T-cell (primary cell): ENCODE results near the gene JADE2. TPM values are rescaled to one million over a fixed set of nuclear protein-coding genes. Genes with fewer than 3 reads are reported as not detected.
A peak's percentile ranks its signal among the peaks of the same experiment; 100 is the strongest.
"Not testable (repeated sequence)": the region's sequence is repeated elsewhere in the genome, so short reads cannot be mapped to it uniquely, and the experiment has no call there.

Source experiments
- ATAC-seq, 4 experiments: fragments of 200-7000 bp in 3 of 4; fragments of 150-1000 bp in 1 of 4; cut with Tn5 transposase; replicated peaks in 1 of 4; 1 replicate in 3 of 4; 2 replicates in 1 of 4; pipeline ENCODE4 v1.10.0; 2021; ENCODE audit warnings: moderate library complexity in 3 of 4, mild to moderate bottlenecking in 2 of 4, moderate number of reproducible peaks in 1 of 4
- CTCF ChIA-PET, 2 donors: fragments of 300-600 bp; sonication (Branson Sonifier 250); formaldehyde crosslinking; loops; one replicate each; lab custom pipeline; 2022; ENCODE audit warnings: antibody characterized with exemption in 2 of 2; lab: Charles Lee
- POLR2A ChIA-PET, 2 donors: fragments of 300-600 bp; sonication (Branson Sonifier 250); formaldehyde crosslinking; loops; one replicate each; lab custom pipeline; 2022; ENCODE audit warnings: antibody characterized with exemption in 2 of 2; lab: Charles Lee
- DNase-seq, 35 experiments: peaks; one replicate each; pipeline versions ENCODE4 v3.0.0 to v3.0.0-alpha.2; 2013 to 2023
- H3K27ac ChIP-seq: one replicate; pipeline ENCODE4 v1.5.1; 2013; ENCODE audit warnings: low read length
- H3K27me3 ChIP-seq, 2 experiments: replicated peaks in 1 of 2; 1 replicate in 1 of 2; 2 replicates in 1 of 2; pipeline versions ENCODE4 v1.6.1 to v1.7.0; 2013; ENCODE audit warnings: low read length in 1 of 2, mixed read lengths in 1 of 2; ENCODE audit not compliant: control insufficient read depth in 2 of 2, insufficient read depth in 2 of 2; ENCODE audit errors: extremely low read depth in 1 of 2
- H3K36me3 ChIP-seq, 2 donors: 1 replicate in 1 of 2; 2 replicates in 1 of 2; pipeline versions ENCODE4 v1.6.1 to v1.7.0; 2013; ENCODE audit warnings: low read length in 1 of 2; ENCODE audit not compliant: control insufficient read depth in 2 of 2, insufficient read depth in 1 of 2; ENCODE audit errors: extremely low read depth in 1 of 2
- H3K4me1 ChIP-seq, 2 experiments: 1 replicate in 1 of 2; 2 replicates in 1 of 2; pipeline versions ENCODE4 v1.6.1 to v1.7.0; 2013; ENCODE audit warnings: low read length in 2 of 2, mixed read lengths in 1 of 2; ENCODE audit not compliant: insufficient read depth in 2 of 2, control insufficient read depth in 1 of 2; ENCODE audit errors: extremely low read depth in 1 of 2
- H3K4me3 ChIP-seq, 2 donors: 1 replicate in 1 of 2; 2 replicates in 1 of 2; pipeline versions ENCODE4 v1.5.1 to v1.7.0; 2013; ENCODE audit warnings: mild to moderate bottlenecking in 2 of 2, low read length in 1 of 2, moderate library complexity in 1 of 2; ENCODE audit not compliant: control insufficient read depth in 1 of 2; ENCODE audit errors: extremely low read depth in 1 of 2
- H3K9me3 ChIP-seq: 2 replicates; pipeline ENCODE4 v1.7.0; 2013
- H3K27ac Mint-ChIP-seq, 2 donors: one replicate each; pipeline ENCODE4 v1.8.0; 2020 to 2021; ENCODE audit warnings: mild to moderate bottlenecking in 2 of 2, mixed read lengths in 2 of 2
- H3K27me3 Mint-ChIP-seq, 2 donors: one replicate each; pipeline ENCODE4 v1.8.0; 2021 to 2022; ENCODE audit warnings: mixed read lengths in 2 of 2
- H3K36me3 Mint-ChIP-seq: one replicate; pipeline ENCODE4 v1.8.0; 2021; ENCODE audit warnings: mixed read lengths
- H3K4me1 Mint-ChIP-seq, 3 donors: one replicate each; pipeline ENCODE4 v1.8.0; 2020 to 2022; ENCODE audit warnings: mixed read lengths in 3 of 3, mild to moderate bottlenecking in 1 of 3
- H3K4me3 Mint-ChIP-seq, 3 donors: one replicate each; pipeline ENCODE4 v1.8.0; 2020 to 2022; ENCODE audit warnings: mild to moderate bottlenecking in 3 of 3, mixed read lengths in 3 of 3, moderate library complexity in 3 of 3
- H3K9me3 Mint-ChIP-seq, 3 donors: one replicate each; pipeline ENCODE4 v1.8.0; 2020 to 2022; ENCODE audit warnings: mixed read lengths in 3 of 3
- WGBS: methylation state at CpG from one replicate; pipeline ENCODE4 v1.1.5; 2013; ENCODE audit warnings: missing lambda C conversion rate; ENCODE audit not compliant: insufficient coverage; 5-methylcytosine and 5-hydroxymethylcytosine counted together
- total RNA-seq, 35 experiments: library from RNA in 6 of 35; stranded (reverse) in 6 of 35; fragments of 120-200 nt in 1 of 35; gene quantifications; one replicate each; pipeline versions ENCODE4 v1.2.1 to v1.2.4 and lab custom pipeline; 2013 to 2026

Gene JADE2
- total RNA-seq, 5 donors from 2014 or later (not counting 1 experiment from before 2014, with no cell fraction given): 163 to 263 (median 239) TPM

GRCh38 chr5:134590992-134591659, 65.7 kb downstream of the JADE2 start:
- H3K4me3 ChIP-seq: no peak overlapping the region
- Mint-ChIP-seq H3K4me3 (no peak overlapping the region), H3K36me3 (no peaks in the 10 kb centered on the region), H3K27ac (no peak overlapping the region), H3K27me3 (peaks cover 0 to 8% of the 10 kb centered on the region in 2 donors), H3K9me3 (no peaks in the 10 kb centered on the region), H3K4me1 (peaks cover 8 to 16% (median 9%) of the 10 kb centered on the region in 3 donors)
- H3K9me3 ChIP-seq: no peaks in the 10 kb centered on the region
- DNase-seq (no peak), ATAC-seq (no peak)
- no peak overlapping the region for H3K27ac ChIP-seq
- ChIA-PET POLR2A (interaction anchor here in 1 of 2 donors (1.0 kb wide), 1 partner anchor 11 kb away, joined by 3 read pairs; no protein-coding TSS in a partner anchor), CTCF (no interaction called here)
- no CpG with 5 or more reads among the region's 5 CpGs for WGBS
- H3K36me3 ChIP-seq: no peaks in the 10 kb centered on the region
- peaks cover 0 to 4% of the 10 kb centered on the region in 2 experiments for H3K27me3 ChIP-seq
- peaks cover 0 to 11% of the 10 kb centered on the region in 2 experiments for H3K4me1 ChIP-seq

GRCh38 chr5:134592141-134592746, 66.8 kb downstream of the JADE2 start:
- Mint-ChIP-seq H3K27me3 (peaks cover 0 to 8% of the 10 kb centered on the region in 2 donors), H3K4me3 (no peak overlapping the region), H3K9me3 (no peaks in the 10 kb centered on the region), H3K4me1 (peaks cover 0 to 8% (median 0%) of the 10 kb centered on the region in 3 donors), H3K36me3 (no peaks in the 10 kb centered on the region), H3K27ac (no peak overlapping the region)
- peaks cover 0 to 3% of the 10 kb centered on the region in 2 experiments for H3K4me1 ChIP-seq
- ChIA-PET POLR2A (no interaction called here), CTCF (interaction anchor here in 1 of 2 donors (1.7 kb wide), 1 partner anchor 288 kb away, joined by 6 read pairs; no protein-coding TSS in a partner anchor)
- H3K27me3 ChIP-seq: peaks cover 0 to 4% of the 10 kb centered on the region in 2 experiments
- no peaks in the 10 kb centered on the region for H3K9me3 ChIP-seq
- H3K4me3 ChIP-seq: no peak overlapping the region
- ATAC-seq: no peak
- H3K27ac ChIP-seq: no peak overlapping the region
- DNase-seq: no peak
- H3K36me3 ChIP-seq: no peaks in the 10 kb centered on the region
- WGBS: 75% methylated on average over 5 of the region's 7 CpGs

- WGBS: no CpG with 5 or more reads among the region's 7 CpGs
- DNase-seq (no peak), ATAC-seq (no peak)
- Histone ChIP-seq H3K4me3 (no peak overlapping the region), H3K4me1 (no peaks in the 10 kb centered on the region), H3K27me3 (peaks cover 0 to 4% of the 10 kb centered on the region in 2 experiments), H3K36me3 (no peaks in the 10 kb centered on the region), H3K27ac (no peak overlapping the region), H3K9me3 (no peaks in the 10 kb centered on the region)
- Mint-ChIP-seq H3K9me3 (no peaks in the 10 kb centered on the region), H3K36me3 (no peaks in the 10 kb centered on the region), H3K4me1 (peaks cover 0 to 7% (median 0%) of the 10 kb centered on the region in 3 donors), H3K27me3 (peaks cover 0 to 8% of the 10 kb centered on the region in 2 donors), H3K27ac (no peak overlapping the region), H3K4me3 (no peak overlapping the region)
- CTCF ChIA-PET: no interaction called here
- POLR2A ChIA-PET: interaction anchor here in 1 of 2 donors (0.7 kb wide), 1 partner anchor 420 kb away, joined by 6 read pairs; no protein-coding TSS in a partner anchor
Measured at GRCh38 chr5:134594336-134594735, 68.9 kb downstream of the JADE2 start.

GRCh38 chr5:134594797-134595457, 69.5 kb downstream of the JADE2 start:
- H3K9me3 Mint-ChIP-seq: no peaks in the 10 kb centered on the region
- peaks cover 0 to 4% of the 10 kb centered on the region in 2 experiments for H3K27me3 ChIP-seq
- ATAC-seq: peak in 1 of 4 experiments; percentile 26
- H3K9me3 ChIP-seq: no peaks in the 10 kb centered on the region
- 68% methylated on average over 2 of the region's 3 CpGs for WGBS
- no peak overlapping the region for H3K4me3 Mint-ChIP-seq
- no peak for DNase-seq
- no peaks in the 10 kb centered on the region for H3K36me3 ChIP-seq
- no peak overlapping the region for H3K27ac Mint-ChIP-seq
- H3K4me1 ChIP-seq: no peaks in the 10 kb centered on the region
- no peak overlapping the region for H3K4me3 ChIP-seq
- peaks cover 0 to 8% of the 10 kb centered on the region in 2 donors for H3K27me3 Mint-ChIP-seq
- peaks cover 0 to 7% (median 0%) of the 10 kb centered on the region in 3 donors for H3K4me1 Mint-ChIP-seq
- H3K36me3 Mint-ChIP-seq: no peaks in the 10 kb centered on the region
- ChIA-PET CTCF (no interaction called here), POLR2A (no interaction called here)
- no peak overlapping the region for H3K27ac ChIP-seq

GRCh38 chr5:134595458-134595838, 70.0 kb downstream of the JADE2 start:
- H3K27ac Mint-ChIP-seq: no peak overlapping the region

GRCh38 chr5:134599820-134600219, 74.3 kb downstream of the JADE2 start:
- H3K9me3 ChIP-seq, DNase-seq, POLR2A ChIA-PET, H3K4me3 Mint-ChIP-seq, H3K9me3 Mint-ChIP-seq, H3K27me3 ChIP-seq, H3K4me1 Mint-ChIP-seq, H3K4me3 ChIP-seq, H3K4me1 ChIP-seq, CTCF ChIA-PET, ATAC-seq, H3K36me3 ChIP-seq, H3K36me3 Mint-ChIP-seq, H3K27ac ChIP-seq, H3K27me3 Mint-ChIP-seq, H3K27ac Mint-ChIP-seq: not testable (repeated sequence)
- WGBS: no CpG with 5 or more reads among the region's 3 CpGs

More at GRCh38 chr5:134595458-134595838, 70.0 kb downstream of the JADE2 start:
- H3K27me3 ChIP-seq: peaks cover 0 to 4% of the 10 kb centered on the region in 2 experiments
- H3K4me3 Mint-ChIP-seq: no peak overlapping the region
- POLR2A ChIA-PET: no interaction called here
- H3K27ac ChIP-seq: no peak overlapping the region
- H3K4me1 ChIP-seq: no peaks in the 10 kb centered on the region
- H3K36me3 ChIP-seq: no peaks in the 10 kb centered on the region
- DNase-seq (no peak), ATAC-seq (no peak)
- H3K27me3 Mint-ChIP-seq: peaks cover 0 to 8% of the 10 kb centered on the region in 2 donors
- CTCF ChIA-PET: no interaction called here
- H3K36me3 Mint-ChIP-seq: no peaks in the 10 kb centered on the region
- 64% methylated on average over 1 of the region's 3 CpGs for WGBS
- H3K4me1 Mint-ChIP-seq: peaks cover 0 to 7% (median 0%) of the 10 kb centered on the region in 3 donors
- H3K4me3 ChIP-seq: no peak overlapping the region
- no peaks in the 10 kb centered on the region for H3K9me3 Mint-ChIP-seq
- H3K9me3 ChIP-seq: no peaks in the 10 kb centered on the region
